GM21786 (cell line): ENCODE data around the gene RNF141.

ENCODE experiments used
- ATAC-seq: cut with Tn5 transposase; IDR thresholded peaks from one replicate; pipeline ENCODE4 v1.9.1; 2021; ENCODE audit not compliant: unreplicated experiment

The RNF141 gene

DNA sequence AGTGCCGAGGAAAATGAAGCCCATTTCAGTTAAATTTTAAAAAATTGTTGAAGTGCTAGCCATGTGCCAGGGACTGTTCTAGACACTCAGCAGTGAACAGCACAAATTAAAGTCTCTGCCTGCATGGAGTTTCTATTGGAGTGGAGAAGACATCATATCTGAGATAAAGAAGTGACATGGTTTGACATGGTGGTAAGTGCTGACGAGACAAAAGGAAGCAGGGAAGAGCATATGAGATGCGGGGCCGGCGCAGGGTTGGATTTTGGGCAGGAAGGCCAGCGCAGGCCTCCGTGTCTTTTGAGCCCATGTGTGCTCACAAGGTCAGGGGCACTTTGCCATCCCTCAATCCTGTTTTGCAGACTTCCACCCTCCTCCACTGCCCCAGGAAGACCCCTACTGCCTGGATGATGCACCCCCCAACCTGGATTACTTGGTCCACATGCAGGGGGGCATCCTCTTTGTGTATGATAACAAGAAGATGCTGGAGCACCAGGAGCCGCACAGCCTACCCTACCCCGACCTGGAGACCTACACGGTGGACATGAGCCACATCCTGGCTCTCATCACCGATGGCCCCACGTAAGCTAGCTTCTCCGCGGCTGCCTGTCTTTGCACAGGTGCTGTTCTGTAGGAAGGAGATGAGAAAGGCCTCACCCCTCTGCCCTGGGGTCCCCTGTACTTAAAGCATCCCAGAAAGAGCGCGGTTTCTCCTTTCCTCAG is 56.4 kb downstream of the RNF141 start:
- no peak for ATAC-seq

- ATAC-seq = no peak
Observed at GRCh38 chr11:10483584-10483983, 57.4 kb downstream of the RNF141 start.

DNA sequence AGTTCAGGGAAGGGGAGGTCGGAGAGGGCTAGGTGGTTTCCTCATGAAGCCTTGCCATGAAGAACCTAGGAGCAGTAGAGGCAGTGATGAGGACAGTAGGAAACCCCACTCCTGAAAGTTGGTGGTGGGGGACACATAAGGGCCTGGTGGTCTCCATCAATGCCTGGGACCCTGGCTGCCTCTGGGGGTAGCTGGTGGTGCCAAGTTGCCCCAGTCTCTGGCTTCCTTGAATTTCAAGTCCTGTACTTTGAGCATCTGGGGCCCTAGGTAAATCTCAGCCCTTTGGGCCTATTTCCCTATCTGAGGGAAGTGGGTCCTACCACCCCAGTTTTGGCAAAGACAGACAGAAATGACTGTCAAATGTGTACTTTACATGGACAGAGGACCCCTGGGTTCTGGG is 57.8 kb downstream of the RNF141 start:
- no peak for ATAC-seq

GRCh38 chr11:10481560-10482349 is 59.2 kb downstream of the RNF141 start:
- ATAC-seq = no peak

DNA sequence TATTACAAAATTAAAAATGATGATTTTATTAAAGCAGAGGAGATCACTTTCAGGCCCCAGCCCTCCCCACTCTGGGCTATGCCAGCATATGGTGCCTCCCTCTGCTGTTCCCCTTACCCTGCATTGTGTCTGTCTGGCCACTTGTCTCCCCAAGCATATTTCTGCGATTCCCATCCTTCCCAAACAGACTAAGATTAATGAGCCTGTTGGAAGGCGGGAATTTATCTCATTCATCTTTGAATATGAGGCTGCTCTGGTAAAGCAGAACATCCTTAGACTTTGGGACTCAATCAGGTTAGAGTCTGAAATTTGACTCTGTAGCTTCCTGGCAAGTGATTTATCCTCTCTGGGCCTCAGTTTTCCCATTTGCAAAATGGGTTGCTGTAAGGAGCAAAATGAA is 60.2 kb downstream of the RNF141 start:
- no peak for ATAC-seq

- ATAC-seq = no peak
Observed at GRCh38 chr11:10480026-10480425, 61.0 kb downstream of the RNF141 start.

GRCh38 chr11:10478574-10479550 is 62.1 kb downstream of the RNF141 start:
- ATAC-seq = no peak

DNA sequence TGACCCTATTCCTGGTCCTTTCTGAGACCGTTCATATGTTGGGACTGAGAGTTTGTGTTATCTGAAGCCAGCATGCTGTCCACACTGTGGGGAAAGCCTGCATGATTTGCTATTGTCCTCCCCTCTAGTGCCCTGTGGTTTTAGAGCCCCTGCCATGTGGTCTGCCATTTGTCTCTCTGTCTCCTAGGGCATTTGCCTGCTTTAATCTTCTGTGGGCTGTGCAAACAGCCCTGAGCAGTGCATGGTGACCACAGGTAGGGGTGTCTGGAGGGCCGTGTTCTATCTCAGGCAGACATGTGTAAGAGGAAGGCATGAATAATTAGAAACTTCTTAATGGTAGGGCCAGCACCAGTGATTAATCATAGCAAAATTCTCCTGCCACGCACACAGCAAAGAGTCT is 62.9 kb downstream of the RNF141 start:
- no peak for ATAC-seq

DNA sequence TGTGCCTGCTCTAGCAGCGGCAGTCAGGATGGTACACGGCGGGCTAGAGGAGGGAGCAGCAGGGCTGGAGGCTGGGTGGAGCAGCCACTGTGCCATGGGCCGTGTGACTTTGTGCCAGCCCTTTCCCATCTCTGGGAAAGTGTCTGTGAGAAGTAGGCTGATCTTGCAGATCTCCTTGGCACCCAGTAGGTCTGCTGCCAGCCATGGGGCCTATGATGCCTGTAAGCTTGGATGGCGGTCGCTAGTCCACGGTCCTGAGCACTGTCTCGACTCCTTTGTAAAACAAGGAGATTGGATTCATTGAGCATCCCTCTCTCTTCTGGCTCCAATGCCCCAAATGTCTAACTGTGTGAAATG is 63.3 kb downstream of the RNF141 start:
- no peak for ATAC-seq

DNA sequence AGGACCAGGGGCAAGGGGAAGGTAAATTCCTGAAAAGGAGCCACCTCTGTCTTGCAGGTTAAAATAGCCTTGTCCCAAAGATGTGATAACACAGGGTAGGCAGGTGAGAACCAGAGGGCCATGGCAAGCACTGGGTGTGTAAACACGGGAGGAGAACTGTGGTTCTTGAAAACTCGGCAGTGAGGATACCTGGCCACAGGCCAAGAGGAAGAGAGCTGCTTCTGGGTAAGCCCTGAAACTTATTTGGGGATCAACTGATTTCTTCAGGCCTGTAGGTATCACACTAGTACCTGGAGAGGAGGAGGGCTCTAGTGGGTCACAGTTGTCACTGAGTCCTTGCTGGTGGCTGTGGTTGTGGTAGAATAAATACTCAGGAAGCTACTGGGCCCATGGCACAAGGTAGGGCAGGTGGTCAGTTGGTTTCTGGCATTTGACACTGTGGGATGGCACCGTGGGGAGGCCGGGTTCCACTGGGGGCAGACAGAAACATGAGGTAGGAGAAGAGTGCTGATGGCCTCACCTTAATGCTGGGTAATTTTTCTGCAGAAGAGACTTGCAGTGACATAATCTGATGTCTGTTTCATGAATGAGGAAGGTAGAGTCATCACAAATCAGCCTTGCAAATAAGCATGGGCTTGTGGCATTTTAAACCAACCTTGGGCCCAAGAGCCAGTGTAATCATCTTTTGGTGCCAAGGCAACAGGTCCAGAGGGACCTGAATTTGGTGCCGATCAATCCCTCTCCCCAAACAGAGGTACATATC is 63.9 kb downstream of the RNF141 start:
- ATAC-seq = no peak

DNA sequence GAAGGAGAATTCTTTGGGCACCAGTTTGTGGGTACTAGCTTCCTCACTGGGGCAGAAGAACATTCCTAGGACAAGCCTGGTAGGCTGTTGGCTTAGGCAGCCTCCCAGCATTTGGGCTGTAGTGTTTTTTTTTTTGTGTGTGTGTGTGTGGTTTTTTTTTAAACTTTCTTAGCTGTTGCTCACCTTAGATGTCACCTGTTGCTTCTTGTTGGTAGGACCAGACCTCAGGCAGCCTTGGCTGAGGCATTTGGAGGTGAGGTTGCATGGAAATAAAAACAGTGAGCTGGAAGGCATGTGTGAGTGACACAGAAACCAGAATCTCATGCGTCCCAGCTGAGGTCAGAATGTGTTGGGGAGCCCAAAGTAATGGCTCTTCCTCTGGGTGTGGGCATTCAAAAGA is 64.6 kb downstream of the RNF141 start:
- ATAC-seq = no peak

DNA sequence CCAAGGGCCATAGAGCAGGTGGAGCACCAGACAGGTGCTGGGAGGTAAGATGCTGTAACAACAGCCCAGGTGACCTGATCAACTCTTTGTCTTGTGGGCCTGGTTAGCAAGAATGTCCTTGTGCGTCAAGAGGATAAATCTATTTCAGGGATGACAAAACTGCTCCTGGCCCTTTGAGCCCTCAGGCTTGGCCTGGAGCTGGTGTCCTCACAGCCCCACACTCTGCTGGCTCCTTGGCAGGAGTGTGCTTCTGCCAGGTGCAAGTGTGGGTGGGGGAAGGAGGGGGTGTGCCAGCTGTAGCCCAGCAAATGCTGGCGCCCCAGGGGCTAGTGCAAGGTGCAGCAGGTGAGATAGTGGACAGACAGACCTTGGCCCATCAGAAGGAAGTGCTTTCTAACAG is 66.4 kb downstream of the RNF141 start:
- ATAC-seq = no peak

DNA sequence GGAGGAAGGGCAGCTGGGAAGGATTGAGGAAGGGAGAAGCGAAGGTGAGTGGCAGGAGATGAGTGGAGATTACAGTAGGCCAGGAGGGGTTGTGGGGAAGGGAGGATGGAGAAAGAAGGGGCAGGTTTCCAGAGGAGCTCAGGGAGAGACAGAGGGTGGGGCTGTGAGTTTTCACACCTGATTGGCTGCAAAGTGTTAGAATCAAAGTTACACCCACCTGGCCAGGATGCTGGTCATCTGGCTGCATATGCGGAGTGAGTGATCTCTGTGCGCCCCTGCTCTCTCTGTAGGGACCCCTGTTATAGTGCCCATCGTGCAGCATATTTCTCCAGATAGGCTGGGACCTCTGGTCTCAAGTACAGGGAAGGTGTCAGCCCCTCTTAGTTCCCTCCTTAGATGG is 67.6 kb downstream of the RNF141 start:
- ATAC-seq = no peak

DNA sequence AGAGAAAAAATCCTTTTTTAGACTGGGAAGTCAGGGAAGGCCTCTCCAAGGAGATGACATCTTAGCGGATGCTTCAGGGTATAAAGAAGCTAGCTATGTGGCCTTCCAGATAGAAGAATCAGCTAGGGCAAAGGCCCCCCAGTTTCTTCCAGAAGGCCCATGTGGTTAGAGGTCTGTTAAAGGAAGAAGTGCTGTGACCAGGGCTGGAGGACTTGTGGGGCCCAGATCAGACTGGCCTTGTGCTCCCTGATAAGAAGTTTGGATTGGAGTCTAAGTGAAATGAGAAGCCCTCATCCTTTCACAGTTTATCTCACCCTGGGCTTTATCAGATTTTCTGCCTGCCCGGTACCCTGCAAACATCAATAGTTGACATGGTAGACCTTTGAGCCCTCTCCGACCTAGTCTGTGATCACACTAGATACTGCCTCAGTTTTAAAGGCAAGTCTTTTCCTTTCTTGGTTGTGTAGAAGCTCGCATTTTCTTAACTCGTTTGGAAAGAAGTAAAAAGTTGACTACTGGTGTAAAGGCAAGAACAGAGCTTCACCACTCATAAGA is 78.2 kb downstream of the RNF141 start:
- no peak for ATAC-seq
